ENCODE data around the gene PKD2L1.
"Not testable (repeated sequence)": the region's sequence is repeated elsewhere in the genome, so short reads cannot be mapped to it uniquely, and the experiment has no call there.

- not testable (repeated sequence) for TF ChIP-seq CTCF (IDR thresholded peaks at IDR 0.05; ENCODE audit: insufficient read depth, low read depth, low read length); EZH2 (IDR thresholded peaks at IDR 0.05; ENCODE audit: insufficient read depth, low read length)
Observed at GRCh38 chr10:100276971-100277370, 53.1 kb downstream of the PKD2L1 start.

Data from astrocyte (in vitro differentiated cells and primary cell).